ENCODE measurements around the gene TTC21A.

DNA sequence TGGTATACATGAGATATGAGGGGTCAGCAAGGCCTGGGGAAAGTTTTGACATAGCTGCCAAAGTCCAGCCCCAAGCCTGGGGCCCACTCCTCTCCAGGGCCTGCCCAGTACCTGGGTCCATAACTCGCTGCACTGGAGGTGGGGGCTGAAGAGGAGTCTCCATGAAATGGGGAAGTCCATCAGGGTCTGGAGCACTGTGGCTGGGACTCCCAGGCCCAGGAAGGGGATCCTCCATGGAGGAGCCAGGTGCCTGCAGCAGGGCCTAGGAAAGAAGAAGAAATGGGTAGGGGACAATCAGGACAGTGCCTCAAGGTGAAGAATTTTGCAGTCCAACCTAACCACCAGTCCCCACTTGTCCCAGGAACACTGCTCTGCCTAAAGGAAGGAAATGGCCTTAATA lies 8.2 kb upstream of the TTC21A start:
- TF ChIP-seq, protein P1, sequence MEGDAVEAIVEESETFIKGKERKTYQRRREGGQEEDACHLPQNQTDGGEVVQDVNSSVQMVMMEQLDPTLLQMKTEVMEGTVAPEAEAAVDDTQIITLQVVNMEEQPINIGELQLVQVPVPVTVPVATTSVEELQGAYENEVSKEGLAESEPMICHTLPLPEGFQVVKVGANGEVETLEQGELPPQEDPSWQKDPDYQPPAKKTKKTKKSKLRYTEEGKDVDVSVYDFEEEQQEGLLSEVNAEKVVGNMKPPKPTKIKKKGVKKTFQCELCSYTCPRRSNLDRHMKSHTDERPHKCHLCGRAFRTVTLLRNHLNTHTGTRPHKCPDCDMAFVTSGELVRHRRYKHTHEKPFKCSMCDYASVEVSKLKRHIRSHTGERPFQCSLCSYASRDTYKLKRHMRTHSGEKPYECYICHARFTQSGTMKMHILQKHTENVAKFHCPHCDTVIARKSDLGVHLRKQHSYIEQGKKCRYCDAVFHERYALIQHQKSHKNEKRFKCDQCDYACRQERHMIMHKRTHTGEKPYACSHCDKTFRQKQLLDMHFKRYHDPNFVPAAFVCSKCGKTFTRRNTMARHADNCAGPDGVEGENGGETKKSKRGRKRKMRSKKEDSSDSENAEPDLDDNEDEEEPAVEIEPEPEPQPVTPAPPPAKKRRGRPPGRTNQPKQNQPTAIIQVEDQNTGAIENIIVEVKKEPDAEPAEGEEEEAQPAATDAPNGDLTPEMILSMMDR (optimal IDR thresholded peaks at IDR 0.05 in 1 of 3, IDR thresholded peaks at IDR 0.05 in 1 of 3, conservative IDR thresholded peaks at IDR 0.05 in 1 of 3; ENCODE audit: extremely low read depth in 1 of 3, insufficient read depth in 2 of 3, low read length in 3 of 3), result no peak
- TF ChIP-seq EZH2 (IDR thresholded peaks at IDR 0.05; ENCODE audit: low read length), result no peak
